ENCODE data around the gene OR2F1. TPM values are rescaled to one million over a fixed set of nuclear protein-coding genes. Genes with fewer than 3 reads are reported as not detected.

The OR2F1 gene
- total RNA-seq, 1 experiment from 2014 or later, result not detected

GRCh38 chr7:144004703-144005102 lies 50.1 kb downstream of the OR2F1 start:
- ATAC-seq (no peak), DNase-seq (ENCODE audit: low read depth, low spot score) (no peak)
- Histone ChIP-seq H3K79me2 (ENCODE audit: insufficient read depth, low read length) (no peaks in the 10 kb centered on the region), H3K27ac (ENCODE audit: low read depth, low read length) (no peak overlapping the region), H3K4me1 (ENCODE audit: control insufficient read depth in 1 of 2, insufficient read depth in 2 of 2, low read length in 2 of 2) (no peaks in the 10 kb centered on the region), H3K4me2 (ENCODE audit: low read length) (no peak overlapping the region), H3K27me3 (ENCODE audit: insufficient read depth, low read length) (no peaks in the 10 kb centered on the region), H4K20me1 (ENCODE audit: insufficient read depth) (no peaks in the 10 kb centered on the region), H3K36me3 (ENCODE audit: control insufficient read depth in 1 of 2, insufficient read depth in 2 of 2, low read length in 2 of 2) (no peaks in the 10 kb centered on the region), H3K9me2 (ENCODE audit: insufficient read depth) (no peaks in the 10 kb centered on the region), H2AFZ (ENCODE audit: low read depth, low read length, poor library complexity, severe bottlenecking) (no peak overlapping the region), H3K9ac (ENCODE audit: low read length) (no peak overlapping the region), H3K9me3 (ENCODE audit: control insufficient read depth in 1 of 2, insufficient read depth in 1 of 2, low read depth in 1 of 2, low read length in 2 of 2) (no peaks in the 10 kb centered on the region; a peak in 1 of 4 replicates), H3K4me3 (replicated peaks in 1 of 2; ENCODE audit: low read depth in 1 of 2, low read length in 2 of 2) (no peak overlapping the region)
- no TSS peak for BruUV-seq (replicated peaks)
- no peak for TF ChIP-seq EZH2 (IDR thresholded peaks at IDR 0.05)
- TF ChIP-seq CBX3 (IDR thresholded peaks at IDR 0.05; ENCODE audit: low read depth), result no peak
- no peak for TF ChIP-seq CEBPB (IDR thresholded peaks at IDR 0.05; ENCODE audit: low read depth)
- TF ChIP-seq ZBTB33 (IDR thresholded peaks at IDR 0.05; ENCODE audit: extremely low read depth, insufficient replicate concordance, low read length), result no peak
- no peak for TF ChIP-seq ELF1 (IDR thresholded peaks at IDR 0.05; ENCODE audit: borderline replicate concordance, low read depth)
- TF ChIP-seq EGR1 (IDR thresholded peaks at IDR 0.05; ENCODE audit: low read depth), result no peak
- no peak for TF ChIP-seq POLR2AphosphoS5 (IDR thresholded peaks at IDR 0.05; ENCODE audit: low read depth, low read length)
- no peak for TF ChIP-seq EZH2phosphoT487 (IDR thresholded peaks at IDR 0.05; ENCODE audit: borderline replicate concordance)
- TF ChIP-seq JUND (IDR thresholded peaks at IDR 0.05), result no peak
- TF ChIP-seq POLR2A (IDR thresholded peaks at IDR 0.05; ENCODE audit: borderline replicate concordance, extremely low read depth, insufficient read depth, insufficient read length), result no peak
- no peak for TF ChIP-seq SIN3A (IDR thresholded peaks at IDR 0.05; ENCODE audit: low read depth)
- TF ChIP-seq ATF3 (IDR thresholded peaks at IDR 0.05), result no peak
- TF ChIP-seq CTCF (IDR thresholded peaks at IDR 0.05 in 2 of 3, conservative IDR thresholded peaks at IDR 0.05 in 1 of 3; ENCODE audit: borderline replicate concordance in 1 of 3, insufficient read depth in 1 of 3, low read depth in 2 of 3, low read length in 2 of 3), result no peak
- intact Hi-C loops (cut with micrococcal nuclease), result no loop called here
- CTCF ChIA-PET, result no interaction called here
- POLR2A ChIA-PET, result no interaction called here
- RAD21 ChIA-PET (ENCODE audit: low non-redundant PET in 1 of 2, low total read pairs in 2 of 2, uncharacterized antibody in 2 of 2, unreplicated experiment in 2 of 2), result no interaction called here
